ENCODE data around the gene CCDC138.
A peak's percentile ranks its signal among the peaks of the same experiment; 100 is the strongest.
"Not testable (repeated sequence)": the region's sequence is repeated elsewhere in the genome, so short reads cannot be mapped to it uniquely, and the experiment has no call there.

The CCDC138 gene, protein sequence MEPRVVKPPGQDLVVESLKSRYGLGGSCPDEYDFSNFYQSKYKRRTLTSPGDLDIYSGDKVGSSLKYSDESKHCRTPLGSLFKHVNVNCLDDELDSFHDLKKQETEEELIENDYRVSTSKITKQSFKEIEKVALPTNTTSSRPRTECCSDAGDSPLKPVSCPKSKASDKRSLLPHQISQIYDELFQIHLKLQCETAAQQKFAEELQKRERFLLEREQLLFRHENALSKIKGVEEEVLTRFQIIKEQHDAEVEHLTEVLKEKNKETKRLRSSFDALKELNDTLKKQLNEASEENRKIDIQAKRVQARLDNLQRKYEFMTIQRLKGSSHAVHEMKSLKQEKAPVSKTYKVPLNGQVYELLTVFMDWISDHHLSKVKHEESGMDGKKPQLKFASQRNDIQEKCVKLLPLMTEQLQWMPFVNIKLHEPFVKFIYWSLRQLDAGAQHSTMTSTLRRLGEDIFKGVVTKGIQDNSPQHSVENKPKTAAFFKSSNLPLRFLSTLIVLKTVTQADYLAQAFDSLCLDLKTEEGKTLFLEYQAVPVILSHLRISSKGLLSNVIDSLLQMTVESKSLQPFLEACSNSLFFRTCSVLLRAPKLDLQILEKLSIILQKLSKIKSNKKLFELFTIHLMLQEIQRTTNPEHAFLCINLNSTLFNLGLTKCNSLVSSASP

DNA sequence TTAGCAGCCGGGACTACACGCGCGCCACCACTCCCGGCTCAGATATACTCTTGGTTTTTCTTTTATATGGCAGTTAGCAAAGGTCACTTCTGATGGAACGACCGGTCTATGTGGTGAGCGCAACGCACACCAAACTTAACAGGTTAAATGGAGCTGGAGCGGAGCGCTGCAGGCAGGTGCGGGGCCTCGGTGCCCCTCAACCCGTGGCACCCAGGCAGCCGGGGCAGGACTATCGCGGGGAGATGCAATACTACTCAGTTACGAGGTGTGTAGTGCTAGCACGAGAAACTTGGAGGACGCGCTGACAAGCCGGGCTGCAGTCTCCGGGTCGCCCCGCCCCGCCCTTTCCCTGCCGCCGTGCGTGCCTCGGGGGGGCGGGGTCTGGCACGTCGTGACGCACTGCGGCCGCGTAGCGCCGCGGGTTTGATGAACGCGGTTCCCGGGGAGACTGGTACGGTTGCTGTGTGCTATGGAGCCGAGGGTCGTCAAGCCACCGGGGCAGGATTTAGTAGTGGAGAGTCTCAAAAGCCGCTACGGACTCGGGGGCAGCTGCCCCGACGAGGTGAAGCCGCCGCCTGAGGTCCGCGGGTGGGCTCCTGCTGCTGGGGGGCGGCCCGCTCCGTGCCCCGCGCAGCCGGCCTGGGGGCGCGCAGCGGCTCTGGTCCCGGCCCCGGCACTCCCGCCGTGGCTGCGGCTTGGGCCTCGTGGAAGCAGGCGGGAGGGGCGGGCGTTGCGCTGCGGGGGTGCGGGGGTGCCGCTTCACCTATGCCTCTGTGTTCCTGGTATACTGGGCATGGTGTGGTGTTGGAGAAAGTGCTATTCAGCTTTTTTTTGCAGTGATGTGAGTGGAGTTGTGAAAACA, at the start of gene CCDC138:
TSS of gene CCDC138 (plus strand) at position 418 of the 862 bp plus-strand sequence. CDS start at position 470, 52 bp downstream.
- DNase-seq (ENCODE audit: low spot score): peak; percentile 91

DNA sequence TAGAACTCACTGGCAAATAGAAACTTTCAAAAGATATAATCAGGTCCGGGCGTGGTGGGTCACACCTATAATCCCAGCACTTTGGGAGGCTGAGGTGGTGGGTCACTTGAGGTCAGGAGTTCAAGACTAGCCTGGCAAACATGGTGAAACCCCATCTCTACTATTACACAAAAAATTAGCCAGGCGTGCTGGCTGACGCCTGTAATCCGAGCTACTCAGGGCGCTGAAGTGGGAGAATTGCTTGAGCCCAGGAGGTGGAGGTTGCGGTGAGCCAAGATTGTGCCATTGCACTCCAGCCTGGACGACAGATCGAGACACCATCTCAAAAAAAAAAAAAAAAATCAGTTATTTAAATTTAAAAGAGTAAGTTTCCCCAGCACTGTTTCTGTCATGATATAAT, 28.6 kb upstream of the CCDC138 start:
- DNase-seq (ENCODE audit: low spot score): not testable (repeated sequence)

DNA sequence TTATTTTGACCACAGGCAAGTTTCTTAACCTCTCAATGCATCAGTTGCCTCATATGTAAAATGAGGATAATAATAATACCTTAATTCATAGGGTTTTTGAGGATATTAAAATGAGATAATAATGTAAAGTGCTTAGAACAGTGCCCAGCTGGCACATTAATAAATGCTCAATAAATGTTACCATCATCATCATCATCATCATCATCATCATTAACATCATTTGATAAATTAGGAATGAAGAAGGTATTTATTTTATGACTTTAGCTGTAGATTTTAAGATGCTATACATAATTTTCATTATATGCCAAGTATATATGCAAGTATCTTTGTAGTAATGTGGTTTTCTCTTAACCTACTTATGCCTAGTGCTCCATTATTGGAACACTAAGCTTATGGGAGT, 24.0 kb upstream of the CCDC138 start:
- not testable (repeated sequence) for DNase-seq (ENCODE audit: low spot score)

DNA sequence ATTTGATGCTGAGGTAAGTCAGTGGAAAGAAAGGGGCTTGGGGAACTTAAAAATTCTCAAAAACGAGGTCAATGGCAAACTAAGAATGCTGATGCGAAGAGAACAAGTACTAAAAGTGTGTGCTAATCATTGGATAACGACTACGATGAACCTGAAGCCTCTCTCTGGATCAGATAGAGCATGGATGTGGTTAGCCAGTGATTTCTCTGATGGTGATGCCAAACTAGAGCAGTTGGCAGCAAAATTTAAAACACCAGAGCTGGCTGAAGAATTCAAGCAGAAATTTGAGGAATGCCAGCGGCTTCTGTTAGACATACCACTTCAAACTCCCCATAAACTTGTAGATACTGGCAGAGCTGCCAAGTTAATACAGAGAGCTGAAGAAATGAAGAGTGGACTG, 19.9 kb upstream of the CCDC138 start:
- DNase-seq (ENCODE audit: low spot score): not testable (repeated sequence)

DNA sequence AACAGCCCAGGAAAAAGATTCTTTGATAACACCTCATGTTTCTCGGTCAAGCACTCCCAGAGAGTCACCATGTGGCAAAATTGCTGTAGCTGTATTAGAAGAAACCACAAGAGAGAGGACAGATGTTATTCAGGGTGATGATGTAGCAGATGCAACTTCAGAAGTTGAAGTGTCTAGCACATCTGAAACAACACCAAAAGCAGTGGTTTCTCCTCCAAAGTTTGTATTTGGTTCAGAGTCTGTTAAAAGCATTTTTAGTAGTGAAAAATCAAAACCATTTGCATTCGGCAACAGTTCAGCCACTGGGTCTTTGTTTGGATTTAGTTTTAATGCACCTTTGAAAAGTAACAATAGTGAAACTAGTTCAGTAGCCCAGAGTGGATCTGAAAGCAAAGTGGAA, 18.7 kb upstream of the CCDC138 start:
- not testable (repeated sequence) for DNase-seq (ENCODE audit: low spot score)

DNA sequence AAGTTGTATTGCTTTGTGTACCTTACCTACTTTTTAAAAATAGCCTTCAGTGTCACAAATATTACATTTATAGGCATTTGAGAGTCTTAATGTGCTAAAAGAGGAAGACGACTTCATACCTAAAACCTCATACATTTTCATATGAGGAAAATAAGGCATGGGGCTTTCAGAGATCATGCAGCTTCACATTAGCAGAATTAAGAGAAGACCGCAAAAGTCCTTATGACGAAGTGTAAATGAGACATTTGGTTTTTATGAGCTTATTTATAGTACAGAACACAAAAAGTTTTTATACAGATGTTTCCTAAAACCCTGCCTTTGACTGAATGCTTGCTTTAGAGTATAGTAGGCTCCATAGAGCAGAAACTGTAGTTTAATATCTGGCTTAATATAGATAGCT, 10.1 kb upstream of the CCDC138 start:
- no peak for DNase-seq (ENCODE audit: low spot score)

DNA sequence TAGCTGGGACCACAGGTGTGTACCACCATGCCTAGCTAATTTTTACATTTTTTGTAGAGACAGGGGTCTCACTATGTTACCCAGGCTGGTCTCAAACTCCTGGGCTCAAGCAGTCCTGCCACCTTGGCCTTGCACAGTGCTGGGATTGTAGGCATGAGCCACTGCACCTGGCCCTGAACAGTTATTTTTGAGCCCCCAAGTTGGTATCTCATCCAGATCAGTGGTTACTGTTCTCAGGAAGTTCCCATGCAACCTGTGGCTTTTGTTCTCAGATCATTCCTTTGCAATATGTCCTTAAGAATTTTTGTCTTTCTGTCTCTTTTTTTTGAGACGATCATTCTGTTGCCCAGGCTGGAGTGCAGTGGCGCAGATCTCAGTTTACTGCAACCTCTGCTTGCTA, 7.7 kb upstream of the CCDC138 start:
- no peak for DNase-seq (ENCODE audit: low spot score)

DNA sequence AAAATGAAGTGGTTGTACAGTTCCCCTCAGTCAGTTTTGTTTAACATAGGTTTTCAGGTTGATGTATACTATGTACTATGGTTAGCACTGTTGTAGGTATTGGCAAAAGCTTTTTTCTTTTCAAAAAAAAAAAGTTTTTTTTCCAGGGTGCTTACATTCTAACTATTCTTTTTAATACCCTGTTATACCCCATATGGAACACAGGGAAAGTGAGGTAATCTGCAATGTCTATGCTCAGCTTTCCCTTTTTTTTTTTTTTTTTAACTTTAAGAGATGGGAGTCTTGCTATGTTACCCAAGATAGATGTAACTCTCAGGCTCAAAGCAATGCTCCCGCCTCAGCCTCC, 590 bp upstream of the CCDC138 start:
- DNase-seq (ENCODE audit: low spot score): no peak

DNA sequence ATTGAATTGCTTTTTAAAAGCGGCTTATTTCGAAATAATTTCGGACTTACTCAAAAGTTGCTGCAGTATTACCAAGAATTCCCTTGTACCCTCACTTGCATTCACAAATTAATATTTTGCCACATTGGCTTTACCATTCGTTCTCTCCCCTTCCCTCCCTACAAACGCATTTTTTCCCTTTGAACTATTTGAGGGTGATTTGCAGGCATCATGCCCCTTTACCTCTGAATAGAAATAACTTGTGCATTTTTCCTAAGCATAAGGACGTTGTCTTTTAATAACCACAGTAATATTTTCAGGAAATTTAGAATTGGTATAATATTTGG, 608 bp downstream of the CCDC138 start:
- DNase-seq (ENCODE audit: low spot score): no peak

DNA sequence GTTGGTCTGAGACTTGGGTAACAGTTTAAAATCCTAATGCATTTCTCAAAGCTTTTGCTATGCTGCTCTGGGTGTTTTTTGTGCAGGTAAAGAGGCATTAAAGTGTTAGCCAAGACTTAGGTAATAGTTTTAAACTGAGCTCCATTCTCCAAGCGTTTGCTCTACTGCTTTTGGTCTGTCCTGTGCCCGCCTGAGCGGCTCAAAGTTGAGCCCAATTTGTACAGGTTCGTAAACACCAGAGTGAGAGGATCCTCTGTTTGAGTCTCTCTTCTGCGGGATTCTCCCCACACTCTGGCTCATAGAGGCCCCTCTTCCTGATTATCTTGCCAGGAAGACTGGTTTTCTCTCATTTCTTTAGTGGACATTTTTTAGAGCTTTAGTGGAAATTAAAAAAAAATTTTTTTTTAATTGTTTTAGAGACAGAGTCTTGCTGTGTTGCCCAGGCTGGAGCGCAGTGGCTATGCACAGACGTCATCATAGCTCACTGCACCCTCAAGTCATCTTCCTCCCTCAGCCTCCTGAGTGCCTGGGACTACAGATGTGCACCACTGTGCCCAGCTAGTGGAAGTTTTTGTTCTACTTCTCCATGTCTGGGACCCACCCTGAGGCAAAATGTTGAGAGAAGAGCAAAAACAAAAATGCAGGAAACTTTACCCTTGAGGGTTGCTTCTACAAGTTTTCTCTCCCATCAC, 16.6 kb downstream of the CCDC138 start:
- DNase-seq (ENCODE audit: low spot score): no peak

DNA sequence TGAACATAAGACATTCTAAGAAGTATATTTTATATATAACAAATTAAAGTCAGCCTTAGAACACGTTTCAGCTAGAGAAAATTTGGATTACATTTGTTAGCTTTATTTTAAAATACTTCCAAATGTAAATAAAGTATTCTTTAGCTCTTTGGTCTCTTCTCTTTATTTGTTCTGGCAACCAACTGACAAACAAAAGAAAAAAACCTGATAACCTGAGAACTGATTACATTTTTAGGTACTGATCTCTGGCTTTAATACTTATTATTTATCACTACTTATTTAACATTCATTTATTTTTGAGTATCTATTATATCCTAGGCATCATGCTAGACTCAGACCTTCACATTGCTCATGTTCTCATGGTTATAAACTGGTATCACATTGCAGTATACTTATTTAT, 18.5 kb downstream of the CCDC138 start:
- DNase-seq (ENCODE audit: low spot score): no peak

DNA sequence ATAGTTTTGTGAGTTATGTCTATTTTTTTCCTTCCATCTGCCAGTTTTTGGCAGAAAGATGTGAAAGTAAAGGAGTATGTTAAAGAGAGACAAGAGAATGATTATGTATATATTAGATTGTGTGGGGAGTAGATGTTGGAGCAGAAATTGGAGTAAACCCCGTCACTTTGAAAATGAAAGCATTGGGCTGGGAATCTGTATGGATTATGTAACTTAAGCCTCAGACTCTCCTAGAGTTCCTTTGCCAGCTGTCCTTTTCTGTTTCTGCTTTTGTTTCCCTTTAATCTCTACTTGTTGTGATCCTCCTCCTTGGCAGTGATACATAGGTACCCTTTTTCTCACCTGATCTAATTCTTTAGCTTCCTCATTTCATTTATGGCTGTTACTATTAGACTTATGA, 19.2 kb downstream of the CCDC138 start:
- no peak for DNase-seq (ENCODE audit: low spot score)

DNA sequence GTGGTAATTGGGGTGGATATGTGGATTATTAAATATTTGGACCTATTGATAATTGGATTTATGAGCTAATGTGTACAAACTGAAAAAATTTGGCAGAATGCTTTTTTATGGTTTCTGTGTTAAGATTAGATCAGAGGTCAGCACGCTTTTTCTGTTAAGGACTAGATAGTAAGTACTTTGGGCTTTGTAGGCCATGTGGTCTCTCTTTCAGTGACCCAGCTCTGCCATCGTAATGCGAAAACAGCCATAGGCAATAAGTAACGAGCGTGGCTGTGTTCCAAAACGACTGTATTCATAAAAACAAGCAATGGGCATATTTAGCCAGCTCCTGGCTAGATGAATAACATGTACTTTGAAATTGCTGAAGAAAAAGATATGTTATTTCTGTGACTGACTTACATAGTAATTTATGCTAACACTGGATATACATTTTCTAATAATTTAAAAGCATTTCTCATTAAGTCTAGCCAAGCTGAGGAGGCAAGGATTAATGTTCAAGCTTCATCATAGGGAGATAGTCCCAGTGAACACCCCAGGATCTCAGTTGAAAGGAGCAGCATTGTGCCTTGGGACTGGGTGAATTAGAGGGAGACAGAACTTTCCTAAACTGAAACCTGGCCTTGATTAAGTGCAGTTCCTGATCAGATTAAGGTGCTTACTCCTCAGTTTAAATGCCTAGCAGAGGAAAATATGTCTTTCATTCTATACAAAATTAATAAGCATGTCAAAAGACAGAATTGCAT, 20.0 kb downstream of the CCDC138 start:
- DNase-seq (ENCODE audit: low spot score): no peak

DNA sequence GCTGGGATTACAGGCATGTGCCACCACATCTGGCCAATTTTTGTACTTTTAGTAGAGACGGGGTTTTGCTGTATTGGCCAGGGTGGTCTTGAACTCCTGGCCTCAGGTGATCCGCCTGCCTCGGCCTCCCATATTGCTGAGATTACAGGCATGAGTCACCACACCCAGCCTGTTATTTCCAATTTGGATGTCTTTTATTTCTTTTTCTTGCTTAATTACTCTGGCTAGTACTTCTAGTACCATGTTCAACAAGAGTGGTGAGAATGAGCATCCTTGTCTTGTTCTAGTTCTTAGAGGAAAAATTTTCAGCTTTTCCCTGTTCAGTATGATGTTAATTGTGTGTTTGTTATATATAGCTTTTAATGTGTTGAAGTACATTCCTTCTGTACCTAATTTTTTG, 23.4 kb downstream of the CCDC138 start:
- DNase-seq (ENCODE audit: low spot score): no peak

DNA sequence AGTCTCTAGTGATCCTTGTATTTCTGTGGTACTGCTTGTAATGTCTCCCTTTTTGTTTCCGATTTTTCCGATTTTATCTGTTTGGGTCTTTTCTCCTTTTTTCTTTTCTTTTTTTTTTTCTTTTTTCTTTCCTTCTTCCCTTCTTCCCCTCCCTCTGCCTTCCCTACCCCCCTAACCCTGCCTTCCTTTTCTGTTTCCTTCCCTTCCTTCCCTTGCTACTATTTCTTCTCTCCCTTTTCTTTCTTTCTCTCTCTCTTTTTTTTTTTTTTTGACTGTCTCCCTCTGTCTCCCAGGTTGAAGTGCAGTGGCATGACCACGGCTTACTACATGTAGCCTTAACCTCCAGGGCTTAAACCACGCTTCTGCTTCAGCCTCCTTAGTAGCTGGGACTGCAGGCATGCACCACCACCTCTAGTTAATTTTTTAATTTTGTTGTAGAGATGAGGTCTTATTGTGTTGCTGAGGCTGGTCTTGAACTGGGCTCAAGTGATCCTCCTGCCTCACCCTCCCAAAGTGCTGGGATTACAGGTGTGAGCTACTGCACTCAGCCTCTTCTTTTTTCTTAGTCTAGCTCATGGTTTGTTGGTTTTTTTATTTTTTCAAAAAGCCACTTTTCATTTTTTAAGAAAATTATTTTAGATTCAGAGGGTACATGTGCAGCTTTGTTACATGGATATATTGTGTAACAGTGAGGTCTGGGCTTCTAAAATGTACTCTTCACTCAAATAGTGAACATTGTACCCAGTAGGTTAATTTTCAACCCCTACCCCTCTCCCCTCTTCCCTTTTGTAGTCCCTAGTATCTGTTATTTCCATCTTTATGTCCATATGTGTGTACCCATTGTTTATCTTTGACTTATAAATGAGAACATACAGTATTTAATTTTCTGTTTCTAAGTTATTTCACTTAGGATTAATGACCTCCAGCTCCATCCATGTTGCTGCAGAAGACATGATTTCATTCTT, 24.7 kb downstream of the CCDC138 start:
- DNase-seq (ENCODE audit: low spot score): no peak

DNA sequence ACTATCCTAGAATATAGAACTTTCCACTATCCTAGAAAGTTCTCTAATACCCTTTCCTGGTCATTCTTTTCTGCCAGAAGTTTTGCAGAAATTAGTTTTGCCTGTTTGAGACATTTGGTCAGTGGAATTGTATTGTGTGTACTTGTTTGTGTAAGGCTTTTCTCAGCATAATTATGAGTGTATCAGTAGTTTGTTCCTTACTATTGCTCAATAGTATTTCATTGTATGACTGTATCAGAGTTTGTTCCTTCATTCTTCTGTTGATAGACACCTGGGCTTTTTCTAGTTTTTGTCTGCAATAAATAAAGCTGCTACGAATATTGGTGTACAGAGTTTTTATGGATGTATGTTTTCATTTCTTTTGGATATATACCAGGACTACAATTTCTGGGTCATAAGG, 27.2 kb downstream of the CCDC138 start:
- no peak for DNase-seq (ENCODE audit: low spot score)

DNA sequence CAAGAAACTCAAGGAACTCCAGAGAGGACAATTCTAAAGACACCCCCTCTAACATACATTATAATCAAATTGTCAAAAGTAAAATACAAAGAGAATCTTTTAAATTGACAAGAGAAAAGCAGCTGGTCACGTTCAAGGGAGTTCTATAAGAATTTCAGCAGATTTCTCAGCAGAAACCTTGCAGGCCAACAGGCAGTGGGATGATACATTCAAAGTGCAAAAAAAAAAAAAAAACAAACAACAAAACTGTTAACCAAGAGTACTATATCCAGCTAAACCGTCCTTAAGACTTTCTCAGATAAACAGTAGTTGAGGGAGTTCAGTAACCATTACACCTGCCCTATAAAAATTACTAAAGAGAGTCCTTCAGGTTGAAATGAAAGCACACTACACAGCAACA, 33.9 kb downstream of the CCDC138 start:
- DNase-seq (ENCODE audit: low spot score): no peak

DNA sequence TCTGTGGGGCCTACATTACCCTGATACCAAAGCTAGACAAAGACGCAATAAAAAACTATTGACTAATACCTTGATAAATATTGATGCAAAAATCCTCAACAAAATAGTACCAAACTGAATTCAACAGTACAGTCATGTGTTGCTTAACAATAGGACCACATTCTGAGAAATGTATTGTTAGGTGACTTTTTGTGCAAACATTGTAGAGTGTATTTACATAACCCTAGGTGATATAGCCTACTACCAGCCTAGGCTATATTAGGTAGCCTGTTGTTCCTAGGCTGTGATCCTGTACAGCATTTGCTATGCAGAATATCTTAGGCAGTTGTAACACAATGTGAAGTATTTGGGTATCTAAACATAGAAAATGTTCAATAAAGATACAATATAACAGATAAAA, 36.7 kb downstream of the CCDC138 start:
- no peak for DNase-seq (ENCODE audit: low spot score)

DNA sequence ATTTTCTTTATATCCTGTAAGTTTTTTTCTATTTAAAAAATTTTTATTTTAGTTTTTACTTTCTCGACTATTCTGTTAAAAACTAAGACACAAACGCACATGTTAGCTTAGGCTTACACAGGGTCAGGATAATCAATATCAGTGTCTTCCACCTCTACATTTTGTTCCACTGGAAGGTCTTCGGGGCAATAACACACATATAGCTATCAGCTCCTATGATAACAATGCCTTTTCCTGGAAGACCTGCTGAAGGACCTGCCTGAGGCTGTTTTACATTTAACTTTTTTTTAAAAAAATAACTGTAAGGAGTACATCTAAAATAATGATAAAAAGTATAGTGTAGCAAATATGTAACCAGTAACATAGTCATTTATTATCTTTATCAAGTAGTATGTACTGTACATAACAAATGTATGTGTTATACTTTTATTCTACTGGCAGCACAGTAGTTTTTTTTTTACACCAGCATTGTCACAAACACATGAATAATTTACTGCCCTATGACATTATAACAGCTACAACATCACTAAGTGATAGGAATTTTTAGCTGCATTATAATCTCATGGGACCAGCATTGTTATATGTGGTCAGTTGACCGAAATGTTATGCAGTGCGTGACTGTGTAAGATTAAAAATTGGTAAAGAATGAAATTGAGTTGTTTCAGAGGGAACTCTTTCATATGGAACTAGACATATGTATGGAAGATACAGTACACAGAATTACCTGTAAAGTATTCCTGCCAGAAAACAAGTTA, 37.9 kb downstream of the CCDC138 start:
- no peak for DNase-seq (ENCODE audit: low spot score)

DNA sequence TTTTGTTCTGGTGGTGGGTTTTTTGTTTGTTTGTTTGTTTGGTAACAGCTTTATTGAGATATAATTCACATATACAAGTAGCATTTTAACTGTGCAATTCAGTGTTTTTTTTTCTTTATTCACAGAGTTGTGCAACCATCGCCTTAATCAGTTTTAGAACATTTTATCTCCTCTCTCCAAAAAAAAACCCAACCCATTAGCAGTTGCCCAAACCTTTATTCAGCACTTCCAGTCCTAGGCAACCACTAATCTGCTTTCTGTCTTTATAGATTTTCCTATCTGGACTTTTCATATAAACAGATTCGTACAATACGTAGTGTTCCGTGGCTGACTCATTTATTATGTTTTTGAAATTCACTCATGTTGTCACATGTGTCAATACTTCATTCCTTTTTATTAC, 38.7 kb downstream of the CCDC138 start:
- no peak for DNase-seq (ENCODE audit: low spot score)

Data from left forelimb (tissue), 1 donor.